Mucosa of descending colon (tissue), 3 donors: Measurements from ENCODE around the gene ITPKB. TPM values are rescaled to one million over a fixed set of nuclear protein-coding genes. Genes with fewer than 3 reads are reported as not detected.
"Not testable (repeated sequence)": the region's sequence is repeated elsewhere in the genome, so short reads cannot be mapped to it uniquely, and the experiment has no call there.

Source experiments
- ATAC-seq: fragments of 200-7000 bp; cut with Tn5 transposase; one replicate; pipeline ENCODE4 v1.9.1; 2020; ENCODE audit warnings: mild to moderate bottlenecking, moderate library complexity
- DNase-seq, 3 donors: peaks; one replicate each; pipeline ENCODE4 v3.0.0-alpha.2; 2020
- H3K36me3 ChIP-seq: fragments of 200-600 bp; one replicate; pipeline ENCODE4 v1.8.0; 2021; ENCODE audit warnings: low read depth, mild to moderate bottlenecking
- H3K4me1 ChIP-seq: fragments of 200-600 bp; one replicate; pipeline ENCODE4 v1.8.0; 2021; ENCODE audit warnings: low read depth, mild to moderate bottlenecking
- H3K4me3 ChIP-seq: fragments of 200-600 bp; one replicate; pipeline ENCODE4 v1.8.0; 2021; ENCODE audit warnings: mild to moderate bottlenecking
- H3K9me3 ChIP-seq: fragments of 200-600 bp; one replicate; pipeline ENCODE4 v1.8.0; 2021; ENCODE audit warnings: mild to moderate bottlenecking
- CTCF ChIP-seq: fragments of 200-600 bp; IDR thresholded peaks from one replicate; pipeline ENCODE4 v1.8.0; 2022; ENCODE audit warnings: antibody characterized with exemption, mild to moderate bottlenecking
- intact Hi-C, 2 donors: fragments of 100-400 bp; cut with DNase I in 1 of 2; cut with micrococcal nuclease in 1 of 2; formaldehyde crosslinking; loops; one replicate each; pipeline versions ENCODE4 v1.11.0 to v1.11.1; 2022; cut with DNase I, micrococcal nuclease
- total RNA-seq, 3 donors: library from RNA; stranded (reverse); fragmentation: NEBNext Ultra II Directional in 2 of 3; extraction: Animal tissue kit (Norgen Biotek cat#: 25700) in 2 of 3; gene quantifications; one replicate each; pipeline versions ENCODE4 v1.2.1 to v1.2.4, GENCODE V29; 2021 to 2023
- donor health status: DM: no; HTN: no; CAD: no; lungs with moderate emphysema.
- donor health status: DM: no; HTN: no; CAD: no.
- donor health status: DM: no; HTN: yes; CAD: no.

Gene ITPKB
- total RNA-seq, 3 donors from 2014 or later: 9.5 to 90.3 (median 11.7) TPM

GRCh38 chr1:226622012-226622411 is 117.1 kb downstream of the ITPKB start:
- Histone ChIP-seq H3K4me3 (no peak overlapping the region), H3K4me1 (peaks cover 5% of the 10 kb centered on the region), H3K9me3 (peaks cover 8% of the 10 kb centered on the region), H3K36me3 (no peaks in the 10 kb centered on the region)
- intact Hi-C loops: no loop called here
- TF ChIP-seq CTCF: no peak
- DNase-seq (no peak), ATAC-seq (no peak)

GRCh38 chr1:226619031-226619430 is 120.1 kb downstream of the ITPKB start:
- Histone ChIP-seq H3K36me3 (no peaks in the 10 kb centered on the region), H3K4me3 (no peak overlapping the region), H3K9me3 (peaks cover 8% of the 10 kb centered on the region), H3K4me1 (no peaks in the 10 kb centered on the region)
- no peak for ATAC-seq
- no peak for TF ChIP-seq CTCF
- intact Hi-C loops: loop anchor here in 1 of 2 donors (10.0 kb wide), 1 partner anchor 194 kb away; no protein-coding TSS in a partner anchor
- DNase-seq: no peak

DNA sequence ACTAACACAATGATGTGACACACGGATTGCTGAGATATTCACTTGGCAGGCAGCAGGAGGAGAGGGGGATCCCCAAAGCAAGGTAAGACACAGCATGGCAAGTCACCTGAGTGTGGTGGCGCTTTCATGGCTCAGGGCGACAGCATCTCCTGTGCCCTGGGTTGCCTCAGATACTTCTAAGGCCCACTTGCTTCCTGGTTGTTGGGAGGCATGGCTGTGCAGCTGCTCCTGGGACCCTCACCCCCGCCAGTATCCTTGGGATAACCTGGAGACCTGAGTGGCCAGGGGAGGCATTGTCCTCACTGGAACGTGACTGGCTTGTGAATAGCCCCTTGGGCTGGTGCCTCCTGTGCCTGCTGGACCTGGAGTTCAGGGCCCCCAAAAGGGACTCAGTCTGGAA is 120.7 kb downstream of the ITPKB start:
- no peak overlapping the region for H3K4me3 ChIP-seq
- peaks cover 8% of the 10 kb centered on the region for H3K9me3 ChIP-seq
- DNase-seq (no peak), ATAC-seq (no peak)
- intact Hi-C loops: loop anchor here in 1 of 2 donors (10.0 kb wide), 1 partner anchor 194 kb away; no protein-coding TSS in a partner anchor
- no peaks in the 10 kb centered on the region for H3K36me3 ChIP-seq
- TF ChIP-seq CTCF: no peak
- H3K4me1 ChIP-seq: no peaks in the 10 kb centered on the region

- H3K4me1 ChIP-seq, H3K9me3 ChIP-seq, DNase-seq, ATAC-seq, H3K4me3 ChIP-seq, H3K36me3 ChIP-seq: not testable (repeated sequence)
- intact Hi-C loops: loop anchor here in 1 of 2 donors (10.0 kb wide), 1 partner anchor 193 kb away; no protein-coding TSS in a partner anchor
Measured at GRCh38 chr1:226617719-226618118, 121.4 kb downstream of the ITPKB start.

DNA sequence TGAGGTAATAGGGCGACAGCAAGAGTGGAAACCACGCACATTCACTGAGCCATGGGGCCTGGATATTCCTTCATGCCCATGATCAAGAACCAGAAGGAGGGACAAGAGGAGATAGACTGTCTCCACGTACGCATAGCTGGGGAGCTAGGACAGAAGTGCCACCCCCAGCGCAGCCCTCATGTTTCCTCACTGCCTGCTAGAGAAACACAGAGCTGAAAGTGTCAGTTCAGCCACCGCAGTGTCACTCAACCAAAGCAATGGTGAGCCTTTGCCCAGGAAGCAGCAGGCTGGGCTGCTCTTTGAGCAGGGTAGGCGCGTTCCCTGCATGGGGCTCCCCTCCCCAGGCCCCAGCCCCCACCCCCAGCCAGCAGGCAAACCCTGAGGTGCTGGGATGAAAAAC is 122.0 kb downstream of the ITPKB start:
- DNase-seq: no peak
- H3K36me3 ChIP-seq: no peaks in the 10 kb centered on the region
- intact Hi-C loops: loop anchor here in 1 of 2 donors (10.0 kb wide), 1 partner anchor 192 kb away; no protein-coding TSS in a partner anchor
- no peaks in the 10 kb centered on the region for H3K4me1 ChIP-seq
- no peak for TF ChIP-seq CTCF
- no peak for ATAC-seq
- H3K9me3 ChIP-seq: peaks cover 4% of the 10 kb centered on the region
- H3K4me3 ChIP-seq: no peak overlapping the region

DNA sequence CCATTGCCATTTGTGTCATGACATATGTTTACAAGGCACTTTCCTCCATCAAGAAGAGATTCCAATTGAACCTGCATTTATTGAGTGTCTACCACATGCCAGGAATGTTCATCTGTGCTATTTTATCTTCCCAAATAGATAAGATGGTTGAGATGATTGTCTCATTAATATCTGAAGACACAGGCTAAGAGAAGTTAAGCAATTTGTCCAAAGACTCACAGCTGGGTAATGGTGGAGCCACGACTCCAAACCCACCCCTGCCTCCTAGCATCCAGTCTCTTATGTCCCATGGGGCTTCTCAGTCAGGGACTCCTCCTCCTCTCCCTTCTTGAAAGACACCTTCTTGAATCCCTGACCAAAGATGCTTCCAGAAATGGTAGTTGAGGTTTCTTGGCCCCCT is 122.4 kb downstream of the ITPKB start:
- no peak overlapping the region for H3K4me3 ChIP-seq
- H3K9me3 ChIP-seq: no peaks in the 10 kb centered on the region
- TF ChIP-seq CTCF: no peak
- DNase-seq: no peak
- intact Hi-C loops: loop anchor here in 1 of 2 donors (10.0 kb wide), 1 partner anchor 192 kb away; no protein-coding TSS in a partner anchor
- ATAC-seq: no peak
- no peaks in the 10 kb centered on the region for H3K36me3 ChIP-seq
- H3K4me1 ChIP-seq: no peaks in the 10 kb centered on the region
